ENCODE measurements around the gene SLC16A6. TPM values are rescaled to one million over a fixed set of nuclear protein-coding genes. Genes with fewer than 3 reads are reported as not detected.
"Not testable (repeated sequence)": the region's sequence is repeated elsewhere in the genome, so short reads cannot be mapped to it uniquely, and the experiment has no call there.

The SLC16A6 gene
- total RNA-seq, 1 experiment from 2014 or later, result 0.22 TPM

DNA sequence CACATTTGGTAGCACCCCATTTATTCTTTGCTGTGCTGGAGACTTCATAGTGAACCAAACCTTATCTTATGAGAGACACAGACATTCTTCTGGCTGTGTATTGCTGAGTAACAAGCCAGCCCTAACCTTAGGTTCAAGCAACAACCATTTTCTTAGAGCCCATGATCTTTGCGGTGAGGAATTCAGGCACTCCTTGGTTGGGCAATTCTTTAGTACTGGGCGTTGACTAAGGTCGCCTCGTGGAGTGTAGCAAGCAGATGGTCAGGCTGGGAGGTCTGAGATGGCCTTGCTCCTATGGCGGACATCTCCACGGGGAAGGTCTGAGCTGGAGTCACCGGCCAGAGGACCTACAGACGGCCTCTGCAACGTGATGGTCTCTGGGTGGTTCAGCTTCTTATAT lies 43.5 kb upstream of the SLC16A6 start:
- ATAC-seq, result no peak

DNA sequence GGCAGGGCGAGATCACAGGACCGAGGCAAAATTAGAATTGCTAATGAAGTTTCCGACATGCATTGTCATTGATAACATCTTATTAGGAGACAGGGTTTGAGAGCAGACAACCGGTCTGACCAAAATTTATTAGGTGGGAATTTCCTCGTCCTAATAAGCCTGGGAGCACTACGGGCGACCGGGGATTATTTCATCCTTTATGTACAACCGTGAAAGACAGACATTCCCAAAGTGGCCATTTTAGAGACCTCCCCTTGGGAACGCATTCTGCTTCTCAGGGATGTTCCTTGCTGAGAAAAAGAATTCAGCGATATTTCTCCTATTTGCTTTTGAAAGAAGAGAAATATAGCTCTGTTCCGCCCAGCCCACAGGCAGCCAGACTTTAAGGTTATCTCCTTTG lies 41.0 kb upstream of the SLC16A6 start:
- H3K4me1 Mint-ChIP-seq; H3K27ac Mint-ChIP-seq; H3K27me3 Mint-ChIP-seq (ENCODE audit: low read depth); CTCF ChIA-PET; DNase-seq (ENCODE audit: low spot score); H3K4me3 Mint-ChIP-seq; POLR2A ChIA-PET; ATAC-seq: not testable (repeated sequence)
- Mint-ChIP-seq H3K9me3 (peaks cover 39% of the 10 kb centered on the region), H3K36me3 (peaks cover 34% of the 10 kb centered on the region)

More for the DNA sequence above, 43.5 kb upstream of the SLC16A6 start:
- Mint-ChIP-seq H3K9me3 (peaks cover 39% of the 10 kb centered on the region), H3K36me3 (peaks cover 34% of the 10 kb centered on the region), H3K27ac (no peak overlapping the region), H3K27me3 (ENCODE audit: low read depth) (peaks cover 6% of the 10 kb centered on the region), H3K4me1 (no peaks in the 10 kb centered on the region; the same call in 1 of the 2 replicates), H3K4me3 (no peak overlapping the region)
- TF ChIP-seq GABPB1 (CRISPR knock-in tag; IDR thresholded peaks at IDR 0.05) (no peak), ETV6 (CRISPR knock-in tag; IDR thresholded peaks at IDR 0.05) (no peak), RORB (CRISPR knock-in tag; IDR thresholded peaks at IDR 0.05) (no peak), NR3C1 (CRISPR knock-in tag; conservative IDR thresholded peaks at IDR 0.05; ENCODE audit: low read depth) (no peak), NR1H2 (CRISPR knock-in tag; IDR thresholded peaks at IDR 0.05) (no peak)
- TF ChIP-seq, protein P1, sequence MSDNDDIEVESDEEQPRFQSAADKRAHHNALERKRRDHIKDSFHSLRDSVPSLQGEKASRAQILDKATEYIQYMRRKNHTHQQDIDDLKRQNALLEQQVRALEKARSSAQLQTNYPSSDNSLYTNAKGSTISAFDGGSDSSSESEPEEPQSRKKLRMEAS (CRISPR knock-in tag; IDR thresholded peaks at IDR 0.05), result no peak
- TF ChIP-seq, protein P2, sequence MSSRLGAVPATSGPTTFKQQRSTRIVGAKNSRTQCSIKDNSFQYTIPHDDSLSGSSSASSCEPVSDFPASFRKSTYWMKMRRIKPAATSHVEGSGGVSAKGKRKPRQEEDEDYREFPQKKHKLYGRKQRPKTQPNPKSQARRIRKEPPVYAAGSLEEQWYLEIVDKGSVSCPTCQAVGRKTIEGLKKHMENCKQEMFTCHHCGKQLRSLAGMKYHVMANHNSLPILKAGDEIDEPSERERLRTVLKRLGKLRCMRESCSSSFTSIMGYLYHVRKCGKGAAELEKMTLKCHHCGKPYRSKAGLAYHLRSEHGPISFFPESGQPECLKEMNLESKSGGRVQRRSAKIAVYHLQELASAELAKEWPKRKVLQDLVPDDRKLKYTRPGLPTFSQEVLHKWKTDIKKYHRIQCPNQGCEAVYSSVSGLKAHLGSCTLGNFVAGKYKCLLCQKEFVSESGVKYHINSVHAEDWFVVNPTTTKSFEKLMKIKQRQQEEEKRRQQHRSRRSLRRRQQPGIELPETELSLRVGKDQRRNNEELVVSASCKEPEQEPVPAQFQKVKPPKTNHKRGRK (CRISPR knock-in tag; IDR thresholded peaks at IDR 0.05; ENCODE audit: borderline replicate concordance), result no peak
- TF ChIP-seq, protein P3, sequence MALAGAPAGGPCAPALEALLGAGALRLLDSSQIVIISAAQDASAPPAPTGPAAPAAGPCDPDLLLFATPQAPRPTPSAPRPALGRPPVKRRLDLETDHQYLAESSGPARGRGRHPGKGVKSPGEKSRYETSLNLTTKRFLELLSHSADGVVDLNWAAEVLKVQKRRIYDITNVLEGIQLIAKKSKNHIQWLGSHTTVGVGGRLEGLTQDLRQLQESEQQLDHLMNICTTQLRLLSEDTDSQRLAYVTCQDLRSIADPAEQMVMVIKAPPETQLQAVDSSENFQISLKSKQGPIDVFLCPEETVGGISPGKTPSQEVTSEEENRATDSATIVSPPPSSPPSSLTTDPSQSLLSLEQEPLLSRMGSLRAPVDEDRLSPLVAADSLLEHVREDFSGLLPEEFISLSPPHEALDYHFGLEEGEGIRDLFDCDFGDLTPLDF (CRISPR knock-in tag; IDR thresholded peaks at IDR 0.05), result no peak
- TF ChIP-seq, protein P4, sequence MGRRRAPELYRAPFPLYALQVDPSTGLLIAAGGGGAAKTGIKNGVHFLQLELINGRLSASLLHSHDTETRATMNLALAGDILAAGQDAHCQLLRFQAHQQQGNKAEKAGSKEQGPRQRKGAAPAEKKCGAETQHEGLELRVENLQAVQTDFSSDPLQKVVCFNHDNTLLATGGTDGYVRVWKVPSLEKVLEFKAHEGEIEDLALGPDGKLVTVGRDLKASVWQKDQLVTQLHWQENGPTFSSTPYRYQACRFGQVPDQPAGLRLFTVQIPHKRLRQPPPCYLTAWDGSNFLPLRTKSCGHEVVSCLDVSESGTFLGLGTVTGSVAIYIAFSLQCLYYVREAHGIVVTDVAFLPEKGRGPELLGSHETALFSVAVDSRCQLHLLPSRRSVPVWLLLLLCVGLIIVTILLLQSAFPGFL (CRISPR knock-in tag; IDR thresholded peaks at IDR 0.05; ENCODE audit: borderline replicate concordance), result no peak
- TF ChIP-seq, protein P5, sequence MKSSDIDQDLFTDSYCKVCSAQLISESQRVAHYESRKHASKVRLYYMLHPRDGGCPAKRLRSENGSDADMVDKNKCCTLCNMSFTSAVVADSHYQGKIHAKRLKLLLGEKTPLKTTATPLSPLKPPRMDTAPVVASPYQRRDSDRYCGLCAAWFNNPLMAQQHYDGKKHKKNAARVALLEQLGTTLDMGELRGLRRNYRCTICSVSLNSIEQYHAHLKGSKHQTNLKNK (CRISPR knock-in tag; IDR thresholded peaks at IDR 0.05), result no peak
- TF ChIP-seq, protein P6, sequence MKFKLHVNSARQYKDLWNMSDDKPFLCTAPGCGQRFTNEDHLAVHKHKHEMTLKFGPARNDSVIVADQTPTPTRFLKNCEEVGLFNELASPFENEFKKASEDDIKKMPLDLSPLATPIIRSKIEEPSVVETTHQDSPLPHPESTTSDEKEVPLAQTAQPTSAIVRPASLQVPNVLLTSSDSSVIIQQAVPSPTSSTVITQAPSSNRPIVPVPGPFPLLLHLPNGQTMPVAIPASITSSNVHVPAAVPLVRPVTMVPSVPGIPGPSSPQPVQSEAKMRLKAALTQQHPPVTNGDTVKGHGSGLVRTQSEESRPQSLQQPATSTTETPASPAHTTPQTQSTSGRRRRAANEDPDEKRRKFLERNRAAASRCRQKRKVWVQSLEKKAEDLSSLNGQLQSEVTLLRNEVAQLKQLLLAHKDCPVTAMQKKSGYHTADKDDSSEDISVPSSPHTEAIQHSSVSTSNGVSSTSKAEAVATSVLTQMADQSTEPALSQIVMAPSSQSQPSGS (CRISPR knock-in tag; IDR thresholded peaks at IDR 0.05; ENCODE audit: borderline replicate concordance, low read depth), result no peak
- CTCF ChIA-PET, result interaction anchor here (1.0 to 1.2 kb wide), 2 partner anchors 15 to 102 kb away, joined by 3 read pairs; no protein-coding TSS in a partner anchor
- POLR2A ChIA-PET, result no interaction called here
- no peak for DNase-seq (ENCODE audit: low spot score)

DNA sequence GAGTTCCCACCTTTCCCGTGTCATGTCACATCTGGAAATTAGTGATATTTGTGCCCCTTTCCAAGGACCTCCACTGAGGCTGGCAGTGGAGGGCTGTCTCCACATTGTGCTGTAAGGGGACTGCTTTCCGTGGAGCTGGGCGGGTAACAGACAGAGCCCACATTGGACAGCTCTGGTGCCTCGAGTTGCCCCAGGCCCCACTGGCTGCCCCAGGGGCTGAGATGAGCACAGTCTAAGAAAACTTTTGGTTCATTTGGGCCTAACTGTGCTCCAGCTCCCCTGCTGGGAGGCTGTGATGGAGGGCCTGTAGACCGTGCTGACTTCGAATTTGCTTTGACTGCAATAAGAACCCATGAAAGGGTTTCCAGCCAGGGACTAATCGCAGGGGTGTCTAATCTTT lies 38.4 kb upstream of the SLC16A6 start:
- H3K9me3 Mint-ChIP-seq, result peaks cover 45% of the 10 kb centered on the region
- ChIA-PET CTCF (interaction anchor here (1.2 to 3.2 kb wide), 2 partner anchors 69 to 156 kb away, joined by 3 to 19 read pairs; no protein-coding TSS in a partner anchor), POLR2A (interaction anchor here (0.5 kb wide), 1 partner anchor 42 kb away, joined by 6 read pairs; no protein-coding TSS in a partner anchor)
- DNase-seq (ENCODE audit: low spot score), result no peak
- no peak for ATAC-seq
- H3K27me3 Mint-ChIP-seq (ENCODE audit: low read depth), result peaks cover 6% of the 10 kb centered on the region
- peaks cover 37% of the 10 kb centered on the region for H3K36me3 Mint-ChIP-seq
- H3K4me1 Mint-ChIP-seq, result no peaks in the 10 kb centered on the region
- no peak overlapping the region for H3K27ac Mint-ChIP-seq
- H3K4me3 Mint-ChIP-seq, result no peak overlapping the region
- TF ChIP-seq ATF1 (CRISPR knock-in tag; IDR thresholded peaks at IDR 0.05), result no peak
- no peak for TF ChIP-seq RORB (CRISPR knock-in tag; IDR thresholded peaks at IDR 0.05)
- TF ChIP-seq, protein P7, sequence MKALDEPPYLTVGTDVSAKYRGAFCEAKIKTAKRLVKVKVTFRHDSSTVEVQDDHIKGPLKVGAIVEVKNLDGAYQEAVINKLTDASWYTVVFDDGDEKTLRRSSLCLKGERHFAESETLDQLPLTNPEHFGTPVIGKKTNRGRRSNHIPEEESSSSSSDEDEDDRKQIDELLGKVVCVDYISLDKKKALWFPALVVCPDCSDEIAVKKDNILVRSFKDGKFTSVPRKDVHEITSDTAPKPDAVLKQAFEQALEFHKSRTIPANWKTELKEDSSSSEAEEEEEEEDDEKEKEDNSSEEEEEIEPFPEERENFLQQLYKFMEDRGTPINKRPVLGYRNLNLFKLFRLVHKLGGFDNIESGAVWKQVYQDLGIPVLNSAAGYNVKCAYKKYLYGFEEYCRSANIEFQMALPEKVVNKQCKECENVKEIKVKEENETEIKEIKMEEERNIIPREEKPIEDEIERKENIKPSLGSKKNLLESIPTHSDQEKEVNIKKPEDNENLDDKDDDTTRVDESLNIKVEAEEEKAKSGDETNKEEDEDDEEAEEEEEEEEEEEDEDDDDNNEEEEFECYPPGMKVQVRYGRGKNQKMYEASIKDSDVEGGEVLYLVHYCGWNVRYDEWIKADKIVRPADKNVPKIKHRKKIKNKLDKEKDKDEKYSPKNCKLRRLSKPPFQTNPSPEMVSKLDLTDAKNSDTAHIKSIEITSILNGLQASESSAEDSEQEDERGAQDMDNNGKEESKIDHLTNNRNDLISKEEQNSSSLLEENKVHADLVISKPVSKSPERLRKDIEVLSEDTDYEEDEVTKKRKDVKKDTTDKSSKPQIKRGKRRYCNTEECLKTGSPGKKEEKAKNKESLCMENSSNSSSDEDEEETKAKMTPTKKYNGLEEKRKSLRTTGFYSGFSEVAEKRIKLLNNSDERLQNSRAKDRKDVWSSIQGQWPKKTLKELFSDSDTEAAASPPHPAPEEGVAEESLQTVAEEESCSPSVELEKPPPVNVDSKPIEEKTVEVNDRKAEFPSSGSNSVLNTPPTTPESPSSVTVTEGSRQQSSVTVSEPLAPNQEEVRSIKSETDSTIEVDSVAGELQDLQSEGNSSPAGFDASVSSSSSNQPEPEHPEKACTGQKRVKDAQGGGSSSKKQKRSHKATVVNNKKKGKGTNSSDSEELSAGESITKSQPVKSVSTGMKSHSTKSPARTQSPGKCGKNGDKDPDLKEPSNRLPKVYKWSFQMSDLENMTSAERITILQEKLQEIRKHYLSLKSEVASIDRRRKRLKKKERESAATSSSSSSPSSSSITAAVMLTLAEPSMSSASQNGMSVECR (CRISPR knock-in tag; IDR thresholded peaks at IDR 0.05; ENCODE audit: borderline replicate concordance), result no peak
